Measurements from ENCODE around the gene USP49.

Gene USP49

DNA sequence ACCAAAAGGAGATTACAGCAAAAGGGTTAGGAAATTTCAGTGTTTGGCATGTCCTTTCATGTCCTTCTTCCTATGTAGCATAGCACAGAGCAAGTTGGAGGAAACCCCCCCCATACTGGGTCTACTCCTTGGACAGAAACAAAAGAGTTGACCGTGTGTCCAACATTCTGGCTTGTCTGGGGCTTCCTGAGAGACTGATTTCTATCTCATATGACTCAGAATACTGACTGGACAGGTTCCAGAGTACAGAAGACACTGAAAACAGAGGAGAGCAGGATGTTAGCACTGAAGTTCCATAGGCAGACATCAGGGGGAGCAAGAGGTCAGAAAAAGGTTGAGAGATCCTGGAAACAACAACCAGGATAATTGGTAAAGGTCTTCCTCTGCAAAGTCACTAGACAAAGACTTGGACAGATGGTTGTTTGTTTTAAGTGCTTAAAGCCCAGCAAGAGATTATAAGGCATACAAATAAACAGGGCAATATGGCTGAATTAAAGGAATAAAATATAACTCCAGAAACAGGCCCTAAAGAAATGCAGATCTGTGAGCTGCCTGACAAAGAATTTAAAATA, 48.4 kb downstream of the USP49 start (continued):
- TF ChIP-seq ZNF596 (tag by site-specific recombination; IDR thresholded peaks at IDR 0.05), result no peak
- peak; percentile 27; the same call in 1 of the 2 replicates for TF ChIP-seq ZBTB17 (tag by site-specific recombination; IDR thresholded peaks at IDR 0.05)
- TF ChIP-seq TRIM28 (IDR thresholded peaks at IDR 0.05; ENCODE audit: borderline replicate concordance, low read length), result 0 out of 2 replicates have a peak, but pooled peaks have one; percentile 26
- peak; percentile 82 for TF ChIP-seq ZNF654 (tag by site-specific recombination; IDR thresholded peaks at IDR 0.05; ENCODE audit: low read depth)
- TF ChIP-seq, protein P1, sequence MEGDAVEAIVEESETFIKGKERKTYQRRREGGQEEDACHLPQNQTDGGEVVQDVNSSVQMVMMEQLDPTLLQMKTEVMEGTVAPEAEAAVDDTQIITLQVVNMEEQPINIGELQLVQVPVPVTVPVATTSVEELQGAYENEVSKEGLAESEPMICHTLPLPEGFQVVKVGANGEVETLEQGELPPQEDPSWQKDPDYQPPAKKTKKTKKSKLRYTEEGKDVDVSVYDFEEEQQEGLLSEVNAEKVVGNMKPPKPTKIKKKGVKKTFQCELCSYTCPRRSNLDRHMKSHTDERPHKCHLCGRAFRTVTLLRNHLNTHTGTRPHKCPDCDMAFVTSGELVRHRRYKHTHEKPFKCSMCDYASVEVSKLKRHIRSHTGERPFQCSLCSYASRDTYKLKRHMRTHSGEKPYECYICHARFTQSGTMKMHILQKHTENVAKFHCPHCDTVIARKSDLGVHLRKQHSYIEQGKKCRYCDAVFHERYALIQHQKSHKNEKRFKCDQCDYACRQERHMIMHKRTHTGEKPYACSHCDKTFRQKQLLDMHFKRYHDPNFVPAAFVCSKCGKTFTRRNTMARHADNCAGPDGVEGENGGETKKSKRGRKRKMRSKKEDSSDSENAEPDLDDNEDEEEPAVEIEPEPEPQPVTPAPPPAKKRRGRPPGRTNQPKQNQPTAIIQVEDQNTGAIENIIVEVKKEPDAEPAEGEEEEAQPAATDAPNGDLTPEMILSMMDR (tag by site-specific recombination; IDR thresholded peaks at IDR 0.05), result peak; percentile 62
- TF ChIP-seq, protein P2, sequence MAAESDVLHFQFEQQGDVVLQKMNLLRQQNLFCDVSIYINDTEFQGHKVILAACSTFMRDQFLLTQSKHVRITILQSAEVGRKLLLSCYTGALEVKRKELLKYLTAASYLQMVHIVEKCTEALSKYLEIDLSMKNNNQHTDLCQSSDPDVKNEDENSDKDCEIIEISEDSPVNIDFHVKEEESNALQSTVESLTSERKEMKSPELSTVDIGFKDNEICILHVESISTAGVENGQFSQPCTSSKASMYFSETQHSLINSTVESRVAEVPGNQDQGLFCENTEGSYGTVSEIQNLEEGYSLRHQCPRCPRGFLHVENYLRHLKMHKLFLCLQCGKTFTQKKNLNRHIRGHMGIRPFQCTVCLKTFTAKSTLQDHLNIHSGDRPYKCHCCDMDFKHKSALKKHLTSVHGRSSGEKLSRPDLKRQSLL (tag by site-specific recombination; IDR thresholded peaks at IDR 0.05), result no peak
- TF ChIP-seq, protein P3, sequence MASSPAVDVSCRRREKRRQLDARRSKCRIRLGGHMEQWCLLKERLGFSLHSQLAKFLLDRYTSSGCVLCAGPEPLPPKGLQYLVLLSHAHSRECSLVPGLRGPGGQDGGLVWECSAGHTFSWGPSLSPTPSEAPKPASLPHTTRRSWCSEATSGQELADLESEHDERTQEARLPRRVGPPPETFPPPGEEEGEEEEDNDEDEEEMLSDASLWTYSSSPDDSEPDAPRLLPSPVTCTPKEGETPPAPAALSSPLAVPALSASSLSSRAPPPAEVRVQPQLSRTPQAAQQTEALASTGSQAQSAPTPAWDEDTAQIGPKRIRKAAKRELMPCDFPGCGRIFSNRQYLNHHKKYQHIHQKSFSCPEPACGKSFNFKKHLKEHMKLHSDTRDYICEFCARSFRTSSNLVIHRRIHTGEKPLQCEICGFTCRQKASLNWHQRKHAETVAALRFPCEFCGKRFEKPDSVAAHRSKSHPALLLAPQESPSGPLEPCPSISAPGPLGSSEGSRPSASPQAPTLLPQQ (tag by site-specific recombination; IDR thresholded peaks at IDR 0.05), result no peak

DNA sequence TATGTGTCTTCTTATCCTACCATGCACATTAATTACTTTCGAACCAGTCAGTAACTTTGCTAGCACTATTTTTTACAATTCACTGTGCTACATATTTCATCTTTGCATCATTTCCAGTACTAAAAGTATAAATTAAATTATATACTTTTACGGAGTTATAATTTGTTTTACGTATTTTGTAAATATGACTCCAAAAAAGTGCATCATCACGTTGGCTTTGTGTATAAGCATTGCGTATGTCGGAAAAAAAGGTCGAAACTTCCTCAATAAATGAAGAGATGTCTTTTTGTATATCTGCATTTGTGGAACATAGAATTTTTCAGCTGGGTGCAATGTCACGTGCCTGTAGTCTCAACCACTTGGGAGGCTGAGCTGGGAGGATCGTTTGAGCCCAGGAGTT, 52.0 kb downstream of the USP49 start:
- Histone ChIP-seq H3K36me3 (ENCODE audit: control insufficient read depth in 2 of 2, insufficient read depth in 1 of 2, low read length in 2 of 2) (no peaks in the 10 kb centered on the region; a peak in 1 of 3 replicates), H3K4me3 (ENCODE audit: low read depth, low read length) (no peak overlapping the region), H3K4me1 (ENCODE audit: control insufficient read depth, insufficient read depth, low read length) (no peaks in the 10 kb centered on the region), H3K27ac (ENCODE audit: extremely low read depth, low read depth, low read length) (no peak overlapping the region), H3K9me3 (ENCODE audit: control insufficient read depth, insufficient read depth, low read depth, low read length) (no peaks in the 10 kb centered on the region)
- CTCF ChIA-PET, result interaction anchor here (1.6 kb wide), 1 partner anchor 201 kb away, joined by 7 read pairs; no protein-coding TSS in a partner anchor
- POLR2A ChIA-PET, result interaction anchor here (0.6 kb wide), 1 partner anchor 41 kb away, joined by 3 read pairs; no protein-coding TSS in a partner anchor
- TF ChIP-seq ZNF521 (tag by site-specific recombination; IDR thresholded peaks at IDR 0.05) (no peak), ZEB2 (tag by site-specific recombination; IDR thresholded peaks at IDR 0.05) (no peak), ZNF571 (tag by site-specific recombination; IDR thresholded peaks at IDR 0.05) (no peak), ZNF473 (tag by site-specific recombination; IDR thresholded peaks at IDR 0.05) (no peak), ZNF24 (tag by site-specific recombination; IDR thresholded peaks at IDR 0.05) (no peak), ZNF37A (tag by site-specific recombination; IDR thresholded peaks at IDR 0.05) (no peak), REPIN1 (tag by site-specific recombination; IDR thresholded peaks at IDR 0.05; ENCODE audit: low read depth) (no peak), KLF9 (tag by site-specific recombination; IDR thresholded peaks at IDR 0.05; ENCODE audit: low read depth) (no peak), BCL11A (tag by site-specific recombination; IDR thresholded peaks at IDR 0.05; ENCODE audit: low read depth) (no peak), ZNF555 (tag by site-specific recombination; conservative IDR thresholded peaks at IDR 0.05) (no peak), ZNF843 (tag by site-specific recombination; IDR thresholded peaks at IDR 0.05) (no peak)
- TF ChIP-seq, protein P4, sequence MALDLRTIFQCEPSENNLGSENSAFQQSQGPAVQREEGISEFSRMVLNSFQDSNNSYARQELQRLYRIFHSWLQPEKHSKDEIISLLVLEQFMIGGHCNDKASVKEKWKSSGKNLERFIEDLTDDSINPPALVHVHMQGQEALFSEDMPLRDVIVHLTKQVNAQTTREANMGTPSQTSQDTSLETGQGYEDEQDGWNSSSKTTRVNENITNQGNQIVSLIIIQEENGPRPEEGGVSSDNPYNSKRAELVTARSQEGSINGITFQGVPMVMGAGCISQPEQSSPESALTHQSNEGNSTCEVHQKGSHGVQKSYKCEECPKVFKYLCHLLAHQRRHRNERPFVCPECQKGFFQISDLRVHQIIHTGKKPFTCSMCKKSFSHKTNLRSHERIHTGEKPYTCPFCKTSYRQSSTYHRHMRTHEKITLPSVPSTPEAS (tag by site-specific recombination; IDR thresholded peaks at IDR 0.05), result no peak
- TF ChIP-seq, protein P5, sequence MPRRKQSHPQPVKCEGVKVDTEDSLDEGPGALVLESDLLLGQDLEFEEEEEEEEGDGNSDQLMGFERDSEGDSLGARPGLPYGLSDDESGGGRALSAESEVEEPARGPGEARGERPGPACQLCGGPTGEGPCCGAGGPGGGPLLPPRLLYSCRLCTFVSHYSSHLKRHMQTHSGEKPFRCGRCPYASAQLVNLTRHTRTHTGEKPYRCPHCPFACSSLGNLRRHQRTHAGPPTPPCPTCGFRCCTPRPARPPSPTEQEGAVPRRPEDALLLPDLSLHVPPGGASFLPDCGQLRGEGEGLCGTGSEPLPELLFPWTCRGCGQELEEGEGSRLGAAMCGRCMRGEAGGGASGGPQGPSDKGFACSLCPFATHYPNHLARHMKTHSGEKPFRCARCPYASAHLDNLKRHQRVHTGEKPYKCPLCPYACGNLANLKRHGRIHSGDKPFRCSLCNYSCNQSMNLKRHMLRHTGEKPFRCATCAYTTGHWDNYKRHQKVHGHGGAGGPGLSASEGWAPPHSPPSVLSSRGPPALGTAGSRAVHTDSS (tag by site-specific recombination; IDR thresholded peaks at IDR 0.05), result no peak
- TF ChIP-seq, protein P6, sequence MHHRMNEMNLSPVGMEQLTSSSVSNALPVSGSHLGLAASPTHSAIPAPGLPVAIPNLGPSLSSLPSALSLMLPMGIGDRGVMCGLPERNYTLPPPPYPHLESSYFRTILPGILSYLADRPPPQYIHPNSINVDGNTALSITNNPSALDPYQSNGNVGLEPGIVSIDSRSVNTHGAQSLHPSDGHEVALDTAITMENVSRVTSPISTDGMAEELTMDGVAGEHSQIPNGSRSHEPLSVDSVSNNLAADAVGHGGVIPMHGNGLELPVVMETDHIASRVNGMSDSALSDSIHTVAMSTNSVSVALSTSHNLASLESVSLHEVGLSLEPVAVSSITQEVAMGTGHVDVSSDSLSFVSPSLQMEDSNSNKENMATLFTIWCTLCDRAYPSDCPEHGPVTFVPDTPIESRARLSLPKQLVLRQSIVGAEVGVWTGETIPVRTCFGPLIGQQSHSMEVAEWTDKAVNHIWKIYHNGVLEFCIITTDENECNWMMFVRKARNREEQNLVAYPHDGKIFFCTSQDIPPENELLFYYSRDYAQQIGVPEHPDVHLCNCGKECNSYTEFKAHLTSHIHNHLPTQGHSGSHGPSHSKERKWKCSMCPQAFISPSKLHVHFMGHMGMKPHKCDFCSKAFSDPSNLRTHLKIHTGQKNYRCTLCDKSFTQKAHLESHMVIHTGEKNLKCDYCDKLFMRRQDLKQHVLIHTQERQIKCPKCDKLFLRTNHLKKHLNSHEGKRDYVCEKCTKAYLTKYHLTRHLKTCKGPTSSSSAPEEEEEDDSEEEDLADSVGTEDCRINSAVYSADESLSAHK (tag by site-specific recombination; IDR thresholded peaks at IDR 0.05), result no peak
- TF ChIP-seq, protein P7, sequence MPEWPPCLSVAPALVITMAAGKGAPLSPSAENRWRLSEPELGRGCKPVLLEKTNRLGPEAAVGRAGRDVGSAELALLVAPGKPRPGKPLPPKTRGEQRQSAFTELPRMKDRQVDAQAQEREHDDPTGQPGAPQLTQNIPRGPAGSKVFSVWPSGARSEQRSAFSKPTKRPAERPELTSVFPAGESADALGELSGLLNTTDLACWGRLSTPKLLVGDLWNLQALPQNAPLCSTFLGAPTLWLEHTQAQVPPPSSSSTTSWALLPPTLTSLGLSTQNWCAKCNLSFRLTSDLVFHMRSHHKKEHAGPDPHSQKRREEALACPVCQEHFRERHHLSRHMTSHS (tag by site-specific recombination; IDR thresholded peaks at IDR 0.05), result no peak
- TF ChIP-seq, protein P8, sequence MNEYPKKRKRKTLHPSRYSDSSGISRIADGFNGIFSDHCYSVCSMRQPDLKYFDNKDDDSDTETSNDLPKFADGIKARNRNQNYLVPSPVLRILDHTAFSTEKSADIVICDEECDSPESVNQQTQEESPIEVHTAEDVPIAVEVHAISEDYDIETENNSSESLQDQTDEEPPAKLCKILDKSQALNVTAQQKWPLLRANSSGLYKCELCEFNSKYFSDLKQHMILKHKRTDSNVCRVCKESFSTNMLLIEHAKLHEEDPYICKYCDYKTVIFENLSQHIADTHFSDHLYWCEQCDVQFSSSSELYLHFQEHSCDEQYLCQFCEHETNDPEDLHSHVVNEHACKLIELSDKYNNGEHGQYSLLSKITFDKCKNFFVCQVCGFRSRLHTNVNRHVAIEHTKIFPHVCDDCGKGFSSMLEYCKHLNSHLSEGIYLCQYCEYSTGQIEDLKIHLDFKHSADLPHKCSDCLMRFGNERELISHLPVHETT (tag by site-specific recombination; IDR thresholded peaks at IDR 0.05), result no peak

Measured in HEK293 (cell line).